HG02678 (cell line): ENCODE results near the gene PCDHGB1.
A peak's percentile ranks its signal among the peaks of the same experiment; 100 is the strongest.
"Not testable (repeated sequence)": the region's sequence is repeated elsewhere in the genome, so short reads cannot be mapped to it uniquely, and the experiment has no call there.

ENCODE experiments used
- ATAC-seq: cut with Tn5 transposase; IDR thresholded peaks from one replicate; pipeline ENCODE4 v1.9.1; 2021; ENCODE audit warnings: mild to moderate bottlenecking, moderate library complexity; ENCODE audit not compliant: unreplicated experiment

PCDHGB1 gene

DNA sequence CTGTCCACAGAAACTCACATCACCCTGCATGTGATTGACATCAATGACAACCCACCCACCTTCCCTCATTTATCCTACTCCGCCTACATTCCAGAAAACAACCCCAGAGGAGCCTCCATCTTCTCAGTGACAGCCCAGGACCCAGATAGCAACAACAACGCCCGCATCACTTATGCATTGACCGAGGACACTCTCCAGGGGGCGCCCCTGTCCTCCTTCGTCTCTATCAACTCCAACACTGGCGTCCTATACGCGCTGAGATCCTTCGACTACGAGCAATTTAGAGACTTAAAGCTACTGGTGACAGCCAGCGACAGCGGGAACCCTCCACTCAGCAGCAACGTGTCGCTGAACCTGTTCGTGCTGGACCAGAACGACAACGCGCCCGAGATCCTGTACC is 4.6 kb upstream of the PCDHGB1 start:
- no peak for ATAC-seq

DNA sequence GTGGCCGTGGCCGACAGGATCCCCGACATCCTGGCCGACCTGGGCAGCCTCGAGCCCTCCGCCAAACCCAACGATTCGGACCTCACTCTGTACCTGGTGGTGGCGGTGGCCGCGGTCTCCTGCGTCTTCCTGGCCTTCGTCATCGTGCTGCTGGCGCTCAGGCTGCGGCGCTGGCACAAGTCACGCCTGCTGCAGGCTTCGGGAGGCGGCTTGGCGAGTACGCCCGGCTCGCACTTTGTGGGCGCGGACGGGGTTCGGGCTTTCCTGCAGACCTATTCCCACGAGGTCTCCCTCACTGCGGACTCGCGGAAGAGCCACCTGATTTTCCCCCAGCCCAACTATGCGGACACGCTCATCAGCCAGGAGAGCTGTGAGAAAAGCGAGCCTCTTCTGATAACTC is 3.9 kb upstream of the PCDHGB1 start:
- ATAC-seq: not testable (repeated sequence)

DNA sequence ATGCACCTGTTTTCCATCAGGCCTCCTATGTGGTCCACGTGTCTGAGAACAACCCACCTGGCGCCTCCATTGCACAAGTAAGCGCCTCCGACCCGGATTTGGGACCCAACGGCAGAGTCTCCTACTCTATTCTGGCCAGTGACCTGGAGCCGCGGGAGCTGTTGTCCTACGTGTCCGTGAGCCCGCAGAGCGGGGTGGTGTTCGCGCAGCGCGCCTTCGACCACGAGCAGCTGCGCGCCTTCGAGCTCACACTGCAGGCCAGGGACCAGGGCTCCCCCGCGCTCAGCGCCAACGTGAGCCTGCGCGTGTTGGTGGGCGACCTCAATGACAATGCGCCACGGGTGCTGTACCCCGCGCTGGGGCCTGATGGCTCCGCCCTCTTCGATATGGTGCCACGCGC is 1.7 kb downstream of the PCDHGB1 start:
- no peak for ATAC-seq

DNA sequence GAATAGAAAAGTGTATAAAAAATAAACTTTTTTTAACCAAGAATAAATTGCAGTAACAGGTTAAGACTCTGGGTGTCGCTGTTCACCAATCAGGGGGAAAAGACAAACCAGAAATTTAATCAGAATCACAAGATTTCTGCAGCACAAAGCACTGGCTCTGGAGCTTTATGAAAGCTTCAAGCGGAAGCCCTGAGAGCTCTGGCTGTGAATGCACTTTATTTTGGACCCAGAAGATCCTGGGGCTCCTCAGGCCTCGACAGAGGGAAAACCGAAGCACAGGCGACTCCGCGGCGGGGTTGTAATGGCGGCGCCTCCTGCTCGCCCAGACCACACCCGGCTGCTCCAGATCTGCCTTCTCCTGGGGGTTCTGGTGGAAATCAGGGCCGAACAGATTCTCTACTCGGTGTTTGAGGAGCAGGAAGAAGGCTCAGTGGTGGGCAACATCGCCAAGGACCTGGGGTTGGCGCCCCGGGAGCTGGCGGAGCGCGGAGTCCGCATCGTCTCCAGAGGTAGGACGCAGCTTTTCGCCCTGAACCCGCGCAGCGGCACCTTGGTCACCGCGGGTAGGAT is 5.1 kb downstream of the PCDHGB1 start, which contains the start of gene PCDHGA4:
Gene PCDHGA4, plus strand, starts transcription at position 122 of the 570 bp plus-strand sequence. Its CDS starts 87 bp downstream, at position 209.
- ATAC-seq: no peak

DNA sequence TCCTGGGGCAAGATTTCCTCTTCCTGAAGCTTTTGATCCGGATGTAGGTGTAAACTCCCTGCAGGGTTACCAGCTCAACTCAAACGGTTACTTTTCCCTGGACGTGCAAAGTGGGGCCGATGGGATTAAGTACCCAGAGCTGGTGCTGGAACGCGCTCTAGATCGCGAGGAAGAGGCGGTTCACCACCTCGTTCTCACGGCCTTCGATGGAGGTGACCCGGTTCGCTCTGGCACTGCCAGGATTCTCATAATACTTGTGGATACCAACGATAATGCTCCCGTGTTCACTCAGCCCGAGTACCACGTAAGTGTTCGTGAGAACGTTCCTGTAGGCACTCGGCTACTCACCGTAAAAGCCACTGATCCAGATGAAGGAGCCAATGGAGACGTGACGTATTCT is 5.7 kb downstream of the PCDHGB1 start:
- no peak for ATAC-seq

DNA sequence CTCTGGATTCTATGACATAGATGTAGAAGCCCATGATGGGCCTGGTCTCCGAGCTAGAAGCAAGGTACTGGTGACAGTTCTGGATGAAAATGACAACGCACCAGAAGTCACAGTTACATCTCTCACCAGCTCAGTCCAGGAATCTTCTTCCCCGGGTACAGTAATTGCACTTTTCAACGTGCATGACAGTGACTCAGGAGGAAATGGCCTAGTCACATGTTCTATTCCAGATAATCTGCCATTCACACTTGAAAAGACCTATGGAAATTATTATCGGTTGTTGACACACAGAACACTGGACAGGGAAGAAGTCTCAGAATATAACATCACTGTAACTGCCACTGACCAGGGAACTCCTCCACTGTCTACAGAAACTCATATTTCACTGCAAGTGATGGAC is 6.2 kb downstream of the PCDHGB1 start:
- no peak for ATAC-seq

DNA sequence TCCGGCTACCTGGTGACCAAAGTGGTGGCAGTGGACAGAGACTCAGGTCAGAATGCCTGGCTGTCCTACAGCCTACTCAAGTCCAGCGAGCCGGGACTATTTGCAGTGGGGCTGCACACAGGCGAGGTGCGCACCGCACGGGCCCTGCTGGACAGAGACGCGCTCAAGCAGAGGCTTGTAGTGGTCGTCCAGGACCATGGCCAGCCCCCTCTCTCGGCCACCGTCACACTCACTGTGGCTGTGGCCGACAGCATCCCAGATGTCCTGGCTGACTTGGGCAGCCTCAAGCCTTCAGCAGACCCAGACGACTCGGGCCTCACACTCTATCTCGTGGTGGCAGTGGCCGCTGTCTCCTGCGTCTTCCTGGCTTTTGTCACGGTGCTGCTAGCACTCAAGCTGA is 7.1 kb downstream of the PCDHGB1 start:
- ATAC-seq: no peak

DNA sequence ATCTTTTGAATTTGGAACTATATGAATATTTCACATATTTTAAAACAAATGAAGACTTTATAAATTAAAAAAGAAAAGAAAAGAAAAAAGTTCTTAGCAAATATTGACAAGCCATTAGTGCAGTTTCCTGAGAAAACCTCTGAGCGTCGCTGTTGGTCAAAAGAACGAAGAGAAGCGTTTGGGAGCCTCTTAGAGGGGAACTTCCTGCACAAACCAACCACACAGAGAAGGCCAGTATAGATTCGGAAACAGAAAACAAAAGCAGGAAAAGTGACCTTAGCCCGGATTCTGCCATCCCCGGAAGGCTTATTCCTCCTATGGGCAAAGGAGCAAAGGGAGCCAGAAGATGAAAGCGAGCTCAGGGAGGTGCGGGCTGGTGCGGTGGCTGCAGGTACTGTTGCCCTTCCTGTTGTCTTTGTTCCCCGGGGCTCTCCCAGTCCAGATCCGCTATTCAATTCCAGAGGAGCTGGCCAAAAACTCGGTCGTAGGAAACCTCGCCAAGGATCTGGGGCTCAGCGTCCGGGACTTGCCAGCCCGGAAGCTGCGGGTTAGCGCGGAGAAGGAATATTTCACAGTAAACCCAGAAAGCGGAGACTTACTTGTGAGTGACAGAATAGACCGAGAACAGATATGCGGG is 10.0 kb downstream of the PCDHGB1 start, which contains the start of gene PCDHGB2:
Gene PCDHGB2, plus strand, starts transcription at position 205 of the 637 bp plus-strand sequence. Its CDS starts 142 bp downstream, at position 347.
- peak; percentile 73 for ATAC-seq

DNA sequence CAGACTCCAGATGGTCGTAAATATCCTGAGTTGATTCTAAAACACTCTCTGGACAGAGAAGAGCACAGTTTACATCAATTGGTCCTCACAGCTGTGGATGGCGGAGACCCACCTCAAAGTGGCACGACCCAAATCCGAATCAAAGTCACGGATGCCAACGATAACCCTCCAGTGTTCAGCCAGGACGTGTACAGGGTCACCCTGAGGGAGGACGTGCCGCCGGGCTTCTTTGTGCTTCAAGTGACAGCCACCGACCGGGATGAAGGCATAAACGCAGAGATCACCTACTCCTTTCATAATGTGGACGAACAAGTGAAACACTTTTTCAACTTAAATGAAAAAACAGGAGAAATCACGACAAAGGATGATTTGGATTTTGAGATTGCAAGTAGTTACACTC is 10.8 kb downstream of the PCDHGB1 start:
- no peak for ATAC-seq

DNA sequence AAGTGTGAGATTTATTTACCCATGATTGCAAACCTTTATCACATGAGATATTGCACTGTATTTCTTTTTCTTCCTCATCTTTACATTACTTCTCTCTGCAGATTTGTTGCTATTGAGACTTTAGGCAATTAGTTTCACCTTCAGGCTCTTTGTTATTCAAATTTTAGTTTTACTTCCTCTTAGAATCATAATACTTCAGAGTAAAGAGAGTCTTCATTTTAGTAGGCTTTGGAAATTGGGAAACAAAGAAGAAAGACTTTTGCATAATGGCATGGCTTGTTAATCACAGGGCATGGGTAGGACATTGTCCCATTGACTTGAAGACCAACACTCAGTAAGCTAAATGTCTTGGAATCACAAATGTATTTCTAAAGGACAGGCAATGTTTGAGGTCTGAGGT is 12.8 kb downstream of the PCDHGB1 start:
- ATAC-seq: no peak

DNA sequence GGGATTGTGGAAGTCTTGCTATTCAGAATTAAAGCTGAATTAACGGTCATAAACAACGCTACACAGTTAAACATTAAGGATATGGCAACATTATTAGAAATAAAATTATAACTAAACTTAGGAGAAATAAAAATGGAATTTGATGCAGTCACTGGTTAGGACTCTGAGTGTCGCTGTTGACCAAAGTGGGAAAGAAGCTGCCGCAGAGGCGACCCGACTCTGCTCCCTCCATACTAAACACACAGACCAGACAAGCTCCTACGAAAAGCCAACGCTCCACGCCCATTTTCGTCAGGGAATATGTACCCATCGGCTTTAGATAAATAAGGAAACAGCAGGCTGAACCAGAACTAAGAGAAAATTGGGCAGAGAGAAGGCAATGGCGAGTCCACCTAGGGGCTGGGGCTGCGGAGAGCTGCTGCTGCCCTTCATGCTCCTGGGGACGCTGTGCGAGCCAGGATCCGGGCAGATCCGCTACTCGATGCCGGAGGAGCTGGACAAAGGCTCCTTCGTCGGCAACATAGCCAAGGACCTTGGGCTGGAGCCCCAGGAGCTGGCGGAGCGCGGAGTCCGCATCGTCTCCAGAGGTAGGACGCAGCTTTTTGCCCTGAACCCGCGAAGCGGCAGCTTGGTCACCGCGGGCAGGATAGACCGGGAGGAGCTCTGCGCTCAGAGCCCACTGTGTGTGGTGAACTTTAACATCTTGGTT is 14.2 kb downstream of the PCDHGB1 start, which contains the start of gene PCDHGA5:
Gene PCDHGA5, plus strand, starts transcription at position 211 of the 709 bp plus-strand sequence. Its CDS starts 169 bp downstream, at position 380.
- no peak for ATAC-seq

DNA sequence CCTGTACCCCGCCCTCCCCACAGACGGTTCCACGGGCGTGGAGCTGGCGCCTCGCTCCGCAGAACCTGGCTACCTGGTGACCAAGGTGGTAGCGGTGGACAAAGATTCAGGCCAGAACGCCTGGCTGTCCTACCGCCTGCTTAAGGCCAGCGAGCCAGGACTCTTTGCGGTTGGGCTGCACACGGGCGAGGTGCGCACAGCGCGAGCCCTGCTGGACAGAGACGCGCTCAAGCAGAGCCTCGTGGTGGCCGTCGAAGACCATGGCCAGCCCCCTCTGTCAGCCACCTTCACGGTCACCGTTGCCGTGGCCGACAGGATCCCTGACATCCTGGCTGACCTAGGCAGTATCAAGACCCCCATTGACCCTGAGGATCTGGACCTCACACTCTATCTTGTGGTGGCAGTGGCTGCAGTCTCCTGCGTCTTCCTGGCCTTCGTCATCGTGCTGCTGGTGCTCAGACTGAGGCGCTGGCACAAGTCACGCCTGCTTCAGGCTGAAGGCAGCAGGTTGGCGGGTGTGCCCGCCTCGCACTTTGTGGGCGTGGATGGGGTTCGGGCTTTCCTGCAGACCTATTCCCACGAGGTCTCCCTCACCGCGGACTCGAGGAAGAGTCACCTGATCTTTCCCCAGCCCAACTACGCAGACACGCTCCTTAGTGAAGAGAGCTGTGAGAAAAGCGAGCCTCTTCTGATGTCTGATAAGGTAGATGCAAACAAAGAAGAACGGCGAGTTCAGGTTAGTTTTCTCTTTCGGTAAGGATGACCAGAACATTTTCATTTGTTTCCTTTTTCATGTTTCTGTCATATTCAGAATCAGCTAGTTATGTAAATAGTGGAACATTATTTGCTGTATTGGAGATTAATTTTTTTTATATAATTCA is 16.4 kb downstream of the PCDHGB1 start:
- no peak for ATAC-seq

DNA sequence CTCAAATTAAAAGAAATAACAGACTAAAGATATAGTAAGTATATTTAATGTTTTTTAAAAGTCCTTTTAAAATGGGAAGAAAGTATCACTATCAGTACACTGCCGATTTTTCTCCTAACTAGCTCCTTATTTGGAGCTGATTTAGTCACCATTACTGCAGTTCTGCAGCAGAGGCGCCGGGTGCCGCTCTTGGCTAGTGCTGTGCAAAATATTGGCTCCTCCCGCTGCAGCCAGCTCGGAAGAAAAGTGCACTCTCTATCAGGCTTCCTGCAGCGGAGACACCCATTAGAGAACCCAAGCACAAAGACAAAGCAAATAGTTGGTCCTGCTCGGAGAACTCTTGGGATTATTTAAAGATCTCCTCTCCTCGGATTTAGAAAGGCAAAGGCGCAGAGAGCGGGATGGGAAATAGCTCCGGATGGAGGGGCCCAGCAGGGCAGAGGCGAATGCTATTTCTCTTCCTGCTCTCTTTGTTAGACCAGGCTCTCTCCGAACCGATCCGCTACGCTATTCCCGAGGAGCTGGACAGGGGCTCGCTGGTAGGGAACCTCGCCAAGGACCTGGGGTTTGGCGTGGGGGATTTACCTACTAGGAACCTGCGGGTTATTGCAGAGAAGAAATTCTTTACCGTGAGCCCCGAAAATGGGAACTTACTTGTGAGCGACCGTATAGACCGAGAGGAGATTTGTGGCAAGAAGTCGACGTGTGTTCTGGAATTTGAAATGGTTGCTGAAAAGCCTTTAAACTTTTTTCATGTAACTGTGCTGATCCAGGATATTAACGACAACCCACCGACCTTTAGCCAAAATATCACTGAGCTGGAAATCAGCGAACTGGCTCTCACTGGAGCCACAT is 20.3 kb downstream of the PCDHGB1 start, which contains the start of gene PCDHGB3:
Gene PCDHGB3, plus strand, starts transcription at position 249 of the 855 bp plus-strand sequence. Its CDS starts 153 bp downstream, at position 402.
- peak; percentile 90 for ATAC-seq

DNA sequence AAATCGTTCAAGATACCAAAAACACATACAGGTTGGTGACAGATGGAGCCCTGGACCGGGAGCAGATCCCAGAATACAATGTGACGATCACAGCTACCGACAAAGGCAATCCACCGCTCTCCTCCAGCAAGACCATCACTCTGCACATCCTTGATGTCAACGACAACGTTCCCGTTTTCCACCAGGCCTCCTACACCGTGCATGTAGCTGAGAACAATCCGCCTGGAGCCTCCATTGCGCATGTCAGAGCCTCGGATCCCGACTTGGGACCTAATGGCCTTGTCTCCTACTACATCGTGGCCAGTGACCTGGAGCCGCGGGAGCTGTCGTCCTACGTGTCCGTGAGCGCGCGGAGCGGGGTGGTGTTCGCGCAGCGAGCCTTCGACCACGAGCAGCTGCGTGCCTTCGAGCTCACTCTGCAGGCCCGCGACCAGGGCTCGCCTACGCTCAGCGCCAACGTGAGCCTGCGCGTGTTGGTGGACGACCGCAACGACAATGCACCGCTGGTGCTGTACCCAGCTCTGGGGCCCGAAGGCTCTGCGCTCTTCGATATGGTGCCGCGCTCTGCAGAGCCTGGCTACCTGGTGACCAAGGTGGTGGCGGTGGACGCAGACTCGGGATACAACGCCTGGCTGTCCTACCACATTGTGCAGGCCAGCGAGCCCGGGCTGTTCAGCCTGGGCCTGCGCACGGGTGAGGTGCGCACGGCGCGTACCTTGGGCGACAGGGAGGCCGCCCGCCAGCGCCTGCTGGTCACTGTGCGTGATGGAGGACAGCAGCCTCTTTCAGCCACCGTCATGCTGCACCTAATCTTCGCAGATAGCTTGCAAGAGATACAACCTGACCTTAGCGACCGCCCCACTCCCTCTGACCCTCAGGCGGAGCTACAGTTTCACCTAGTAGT is 21.9 kb downstream of the PCDHGB1 start:
- no peak for ATAC-seq

DNA sequence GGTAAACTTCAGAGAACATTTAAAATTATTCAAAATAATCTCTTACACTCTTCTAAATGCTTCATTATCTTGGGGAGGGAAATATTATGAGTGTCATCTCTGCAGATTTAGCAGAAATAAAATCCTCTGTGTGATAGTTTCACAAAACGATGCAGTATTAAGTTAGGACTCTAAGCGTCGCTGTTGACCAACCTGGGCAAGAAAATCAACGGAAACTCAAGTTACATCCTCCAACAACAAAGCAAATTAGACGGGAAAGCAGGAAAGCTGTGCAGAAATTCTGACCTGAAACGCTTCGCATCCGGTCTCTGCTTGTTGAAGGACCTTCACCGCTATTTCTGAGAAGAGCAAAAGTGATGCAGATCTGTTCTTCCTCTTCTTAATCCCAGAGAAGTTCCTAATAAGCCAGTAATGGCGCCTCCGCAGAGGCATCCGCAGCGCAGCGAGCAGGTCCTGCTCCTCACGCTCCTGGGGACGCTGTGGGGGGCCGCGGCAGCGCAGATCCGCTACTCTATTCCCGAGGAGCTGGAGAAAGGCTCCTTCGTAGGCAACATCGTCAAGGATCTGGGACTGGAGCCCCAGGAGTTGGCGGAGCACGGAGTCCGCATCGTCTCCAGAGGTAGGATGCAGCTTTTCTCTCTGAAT is 23.9 kb downstream of the PCDHGB1 start, which contains the start of gene PCDHGA6:
Gene PCDHGA6, plus strand, starts transcription at position 219 of the 645 bp plus-strand sequence. Its CDS starts 193 bp downstream, at position 412.
- ATAC-seq: no peak

DNA sequence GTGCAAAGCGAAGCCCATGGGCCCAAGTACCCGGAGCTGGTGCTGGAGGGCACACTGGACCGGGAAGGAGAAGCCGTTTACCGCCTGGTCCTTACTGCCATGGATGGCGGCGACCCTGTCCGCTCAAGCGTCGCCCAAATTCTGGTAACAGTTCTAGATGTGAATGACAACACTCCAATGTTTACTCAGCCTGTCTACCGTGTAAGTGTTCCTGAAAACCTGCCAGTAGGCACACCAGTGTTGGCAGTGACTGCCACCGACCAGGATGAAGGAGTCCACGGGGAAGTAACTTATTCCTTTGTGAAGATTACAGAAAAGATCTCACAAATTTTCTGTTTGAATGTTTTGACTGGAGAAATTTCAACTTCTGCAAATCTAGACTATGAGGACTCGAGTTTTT is 24.7 kb downstream of the PCDHGB1 start:
- no peak for ATAC-seq

DNA sequence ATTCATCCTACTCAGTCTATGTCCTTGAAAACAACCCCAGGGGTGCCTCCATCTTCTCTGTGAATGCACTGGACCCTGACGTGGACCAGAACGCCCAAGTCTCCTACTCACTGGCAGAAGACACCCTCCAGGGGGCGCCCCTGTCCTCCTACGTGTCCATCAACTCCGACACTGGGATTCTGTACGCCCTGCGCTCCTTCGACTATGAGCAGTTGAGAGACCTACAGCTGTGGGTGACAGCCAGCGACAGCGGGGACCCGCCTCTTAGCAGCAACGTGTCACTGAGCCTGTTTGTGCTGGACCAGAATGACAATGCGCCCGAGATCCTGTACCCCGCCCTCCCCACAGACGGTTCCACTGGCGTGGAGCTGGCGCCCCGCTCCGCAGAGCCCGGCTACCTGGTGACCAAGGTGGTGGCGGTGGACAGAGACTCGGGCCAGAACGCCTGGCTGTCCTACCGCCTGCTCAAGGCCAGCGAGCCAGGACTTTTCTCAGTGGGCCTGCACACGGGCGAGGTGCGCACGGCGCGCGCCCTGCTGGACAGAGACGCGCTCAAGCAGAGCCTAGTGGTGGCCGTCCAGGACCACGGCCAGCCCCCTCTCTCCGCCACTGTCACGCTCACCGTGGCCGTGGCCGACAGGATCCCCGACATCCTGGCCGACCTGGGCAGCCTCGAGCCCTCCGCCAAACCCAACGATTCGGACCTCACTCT is 25.7 kb downstream of the PCDHGB1 start:
- ATAC-seq: not testable (repeated sequence)
